GM23338 (cell line): ENCODE measurements around the gene ALDH3A2. TPM values are rescaled to one million over a fixed set of nuclear protein-coding genes. Genes with fewer than 3 reads are reported as not detected.

Experiments
- ATAC-seq: fragments of 200-7000 bp; cut with Tn5 transposase; 3 replicates; pipeline ENCODE4 v1.9.1; 2020
- DNase-seq: peaks from one replicate; pipeline ENCODE4 v3.0.0-alpha.2; 2015; ENCODE audit warnings: low spot score
- H2AFZ ChIP-seq: fragments of 200-600 bp; sonication (generic); 2 replicates; pipeline ENCODE4 v1.8.0; 2016; ENCODE audit warnings: antibody characterized with exemption, mild to moderate bottlenecking, moderate library complexity
- H3F3A ChIP-seq: fragments of 200-600 bp; sonication (generic); replicated peaks from 2 replicates; pipeline ENCODE4 v1.8.0; 2017; ENCODE audit warnings: antibody characterized with exemption, mixed run types, low read depth
- H3K27ac ChIP-seq: fragments of 200-600 bp; sonication (generic); 2 replicates; pipeline ENCODE4 v1.6.1; 2016; ENCODE audit warnings: low read depth
- H3K27me3 ChIP-seq: fragments of 200-600 bp; sonication (generic); 2 replicates; pipeline ENCODE4 v1.8.0; 2016; ENCODE audit warnings: mild to moderate bottlenecking, mixed run types, moderate library complexity; ENCODE audit not compliant: insufficient read depth
- H3K36me3 ChIP-seq: fragments of 200-600 bp; sonication (generic); 2 replicates; pipeline ENCODE4 v1.8.0; 2016; ENCODE audit warnings: mild to moderate bottlenecking; ENCODE audit not compliant: insufficient read depth
- H3K4me1 ChIP-seq: fragments of 200-600 bp; sonication (generic); 2 replicates; pipeline ENCODE4 v1.8.0; 2016; ENCODE audit warnings: mild to moderate bottlenecking, moderate library complexity; ENCODE audit not compliant: insufficient read depth
- H3K4me2 ChIP-seq: fragments of 200-600 bp; sonication (generic); 2 replicates; pipeline ENCODE4 v1.7.1; 2017; ENCODE audit warnings: mixed run types
- H3K4me3 ChIP-seq: fragments of 200-600 bp; sonication (generic); 2 replicates; pipeline ENCODE4 v1.6.1; 2016; ENCODE audit warnings: mixed run types
- H3K79me2 ChIP-seq: fragments of 200-600 bp; sonication (generic); replicated peaks from 2 replicates; pipeline ENCODE4 v1.8.0; 2017; ENCODE audit warnings: mild to moderate bottlenecking; ENCODE audit not compliant: insufficient read depth
- H3K9me2 ChIP-seq: fragments of 200-600 bp; sonication (generic); 2 replicates; pipeline ENCODE4 v1.8.0; 2017; ENCODE audit not compliant: insufficient read depth
- H4K20me1 ChIP-seq: fragments of 200-600 bp; sonication (generic); replicated peaks from 2 replicates; pipeline ENCODE4 v1.8.0; 2017; ENCODE audit warnings: mild to moderate bottlenecking; ENCODE audit not compliant: insufficient read depth
- H3K27ac Mint-ChIP-seq: 2 replicates; pipeline ENCODE4 v1.8.0; 2020; ENCODE audit warnings: inconsistent platforms, mild to moderate bottlenecking, moderate library complexity, mixed read lengths
- H3K27me3 Mint-ChIP-seq: 3 replicates; pipeline ENCODE4 v1.8.0; 2022; ENCODE audit warnings: low read depth, mild to moderate bottlenecking, moderate library complexity, mixed read lengths, inconsistent platforms; ENCODE audit not compliant: insufficient read depth, poor library complexity
- H3K36me3 Mint-ChIP-seq: 3 replicates; pipeline ENCODE4 v1.8.0; 2021; ENCODE audit warnings: low read depth, mild to moderate bottlenecking, inconsistent platforms, moderate library complexity, mixed read lengths
- H3K4me1 Mint-ChIP-seq: 3 replicates; pipeline ENCODE4 v1.8.0; 2020; ENCODE audit warnings: mild to moderate bottlenecking, inconsistent platforms, mixed read lengths
- H3K4me3 Mint-ChIP-seq: 3 replicates; pipeline ENCODE4 v1.8.0; 2021; ENCODE audit warnings: moderate library complexity, mild to moderate bottlenecking, inconsistent platforms, mixed read lengths
- H3K9me3 Mint-ChIP-seq: 3 replicates; pipeline ENCODE4 v1.8.0; 2020; ENCODE audit warnings: moderate library complexity, mild to moderate bottlenecking, inconsistent platforms, mixed read lengths
- CREB1 ChIP-seq: fragments of 250-450 bp; sonication (Bioruptor Pico); IDR thresholded peaks from 2 replicates; pipeline ENCODE4 v1.5.0; 2020; ENCODE audit warnings: low read depth, mild to moderate bottlenecking, moderate library complexity
- CTCF ChIP-seq, 2 experiments: fragments of 200-600 bp in 1 of 2; sonication (generic) in 1 of 2; conservative IDR thresholded peaks; 2 replicates each; pipeline versions ENCODE4 v1.5.1 to v1.6.1; 2016 to 2017; ENCODE audit warnings: antibody characterized with exemption in 2 of 2, low read depth in 2 of 2, mild to moderate bottlenecking in 2 of 2, moderate library complexity in 1 of 2
- ETS1 ChIP-seq: IDR thresholded peaks from 2 replicates; pipeline ENCODE4 v1.6.1; 2016; ENCODE audit warnings: antibody characterized with exemption
- EZH2phosphoT487 ChIP-seq: fragments of 200-600 bp; sonication (generic); IDR thresholded peaks from one replicate; pipeline ENCODE4 v1.8.1; 2018; ENCODE audit warnings: antibody characterized with exemption; ENCODE audit not compliant: unreplicated experiment
- JUNB ChIP-seq: IDR thresholded peaks from one replicate; pipeline ENCODE4 v1.6.1; 2016; ENCODE audit warnings: antibody characterized with exemption; ENCODE audit not compliant: unreplicated experiment
- NANOG ChIP-seq: IDR thresholded peaks from 2 replicates; pipeline ENCODE4 v1.6.1; 2016; ENCODE audit warnings: antibody characterized with exemption, borderline replicate concordance
- POLR2AphosphoS5 ChIP-seq: IDR thresholded peaks from 2 replicates; pipeline ENCODE4 v1.6.1; 2016; ENCODE audit warnings: antibody characterized with exemption, low read depth
- REST ChIP-seq: IDR thresholded peaks from one replicate; pipeline ENCODE4 v1.6.1; 2018; ENCODE audit warnings: antibody characterized with exemption; ENCODE audit not compliant: unreplicated experiment
- STAT1 ChIP-seq: IDR thresholded peaks from one replicate; pipeline ENCODE4 v1.6.1; 2016; ENCODE audit warnings: antibody characterized with exemption; ENCODE audit not compliant: unreplicated experiment
- ZNF114 ChIP-seq: fragments of 250-450 bp; sonication (Bioruptor Pico); IDR thresholded peaks from 2 replicates; pipeline ENCODE4 v1.5.0; 2020; ENCODE audit warnings: mild to moderate bottlenecking, moderate library complexity
- ZNF331 ChIP-seq: fragments of 250-450 bp; sonication (Bioruptor Pico); IDR thresholded peaks from 2 replicates; pipeline ENCODE4 v1.5.0; 2020; ENCODE audit warnings: low read depth, mild to moderate bottlenecking, moderate library complexity
- ZNF462 ChIP-seq: fragments of 250-450 bp; sonication (Bioruptor Pico); IDR thresholded peaks from 2 replicates; pipeline ENCODE4 v1.5.0; 2020; ENCODE audit warnings: mild to moderate bottlenecking, moderate library complexity
- polyA plus RNA-seq: library from polyadenylated mRNA; unstranded; fragments of >200 nt; fragmentation: Nextera tagmentation; extraction: Ambion mirVana; gene quantifications from 2 replicates; pipeline ENCODE4 v1.2.1, GENCODE V29; 2016
- total RNA-seq: library from RNA; depleted of rRNA; stranded (reverse); fragments of >200 nt; shearing (Covaris generic); gene quantifications from 2 replicates; pipeline ENCODE4 v1.2.3, GENCODE V29; 2014

ALDH3A2 gene
- total and polyA plus RNA-seq, 2 experiments from 2014 or later: 31.3 to 159 TPM

- TF ChIP-seq ZNF462 (CRISPR knock-in tag) (no peak), POLR2AphosphoS5 (no peak), ZNF114 (CRISPR knock-in tag) (no peak), ZNF331 (CRISPR knock-in tag) (no peak), JUNB (no peak)
Observed at GRCh38 chr17:19610879-19611278, 37.7 kb upstream of the ALDH3A2 start (continued).

GRCh38 chr17:19613979-19614378 lies 34.6 kb upstream of the ALDH3A2 start:
- no peak overlapping the region for H3K27ac Mint-ChIP-seq
- Histone ChIP-seq H3K9me2 (no peaks in the 10 kb centered on the region), H4K20me1 (no peaks in the 10 kb centered on the region), H3F3A (no peaks in the 10 kb centered on the region), H3K4me3 (no peak overlapping the region), H3K79me2 (no peaks in the 10 kb centered on the region), H3K4me1 (no peaks in the 10 kb centered on the region), H3K4me2 (no peak overlapping the region), H3K27ac (no peak overlapping the region), H3K27me3 (no peaks in the 10 kb centered on the region), H2AFZ (0 out of 2 replicates have a peak overlapping the region, but pooled peaks have one; percentile 63), H3K36me3 (no peaks in the 10 kb centered on the region)
- peaks cover 11% of the 10 kb centered on the region; the same call in 2 of the 3 replicates for H3K36me3 Mint-ChIP-seq
- TF ChIP-seq REST (no peak), ETS1 (no peak), NANOG (no peak), CREB1 (CRISPR knock-in tag) (no peak), CTCF (conservative IDR thresholded peaks at IDR 0.05; ENCODE audit: low read depth in 2 of 2) (no peak), ZNF114 (CRISPR knock-in tag) (no peak), ZNF331 (CRISPR knock-in tag) (no peak), STAT1 (no peak), JUNB (no peak), EZH2phosphoT487 (no peak)
- peaks cover 5% of the 10 kb centered on the region for H3K27me3 Mint-ChIP-seq
- H3K4me1 Mint-ChIP-seq: peaks cover 4% of the 10 kb centered on the region; the same call in 1 of the 3 replicates
- peak; percentile 66 for ATAC-seq
- DNase-seq: peak; percentile 17
- H3K4me3 Mint-ChIP-seq: no peak overlapping the region
- H3K9me3 Mint-ChIP-seq: peaks cover 24% of the 10 kb centered on the region
